H9 (cell line): ENCODE measurements around the gene BCLAF1. TPM values are rescaled to one million over a fixed set of nuclear protein-coding genes. Genes with fewer than 3 reads are reported as not detected.

Experiments
- DNase-seq: peaks from one replicate; pipeline ENCODE4 v3.0.0-alpha.2; 2017
- H2AFZ ChIP-seq: one replicate; pipeline ENCODE4 v1.6.1; 2013; ENCODE audit warnings: mild to moderate bottlenecking, low read length, control low read depth, moderate library complexity
- H2AK5ac ChIP-seq: 2 replicates; pipeline ENCODE4 v1.6.1; 2013; ENCODE audit warnings: low read length, control low read depth, mixed read lengths; ENCODE audit not compliant: insufficient read length
- H2BK120ac ChIP-seq: one replicate; pipeline ENCODE4 v1.6.1; 2013; ENCODE audit warnings: low read depth, mild to moderate bottlenecking, low read length, control low read depth, inconsistent platforms; ENCODE audit not compliant: poor library complexity, severe bottlenecking
- H2BK12ac ChIP-seq: 2 replicates; pipeline ENCODE4 v1.6.1; 2013; ENCODE audit warnings: low read length, control low read depth, mixed read lengths, low read depth; ENCODE audit not compliant: insufficient read length
- H2BK15ac ChIP-seq: 2 replicates; pipeline ENCODE4 v1.6.1; 2013; ENCODE audit warnings: low read depth, low read length, control low read depth
- H2BK20ac ChIP-seq: one replicate; pipeline ENCODE4 v1.6.1; 2013; ENCODE audit warnings: low read depth, mild to moderate bottlenecking, low read length, control low read depth, inconsistent platforms; ENCODE audit not compliant: poor library complexity, severe bottlenecking
- H2BK5ac ChIP-seq: 2 replicates; pipeline ENCODE4 v1.6.1; 2013; ENCODE audit warnings: low read length, control low read depth, mixed read lengths; ENCODE audit not compliant: insufficient read length
- H3K14ac ChIP-seq: 2 replicates; pipeline ENCODE4 v1.6.1; 2013; ENCODE audit warnings: low read length, control low read depth; ENCODE audit not compliant: insufficient read depth
- H3K18ac ChIP-seq: 2 replicates; pipeline ENCODE4 v1.6.1; 2013; ENCODE audit warnings: low read depth, mild to moderate bottlenecking, mixed read lengths, low read length, control low read depth; ENCODE audit not compliant: insufficient read length
- H3K23ac ChIP-seq: 2 replicates; pipeline ENCODE4 v1.6.1; 2013; ENCODE audit warnings: low read length, control low read depth, mixed read lengths, low read depth; ENCODE audit not compliant: insufficient read length
- H3K23me2 ChIP-seq: 2 replicates; pipeline ENCODE4 v1.6.1; 2013; ENCODE audit warnings: low read depth, mild to moderate bottlenecking, mixed read lengths, low read length, control low read depth; ENCODE audit not compliant: insufficient read length, poor library complexity, severe bottlenecking
- H3K27ac ChIP-seq: 2 replicates; pipeline ENCODE4 v1.5.1; 2013; ENCODE audit warnings: low read length, control low read depth, mixed read lengths, low read depth; ENCODE audit not compliant: insufficient read length
- H3K27me3 ChIP-seq: 2 replicates; pipeline ENCODE4 v1.6.1; 2013; ENCODE audit warnings: low read length, control low read depth, inconsistent platforms; ENCODE audit not compliant: insufficient read depth
- H3K4ac ChIP-seq: 2 replicates; pipeline ENCODE4 v1.6.1; 2013; ENCODE audit warnings: low read depth, mild to moderate bottlenecking, control low read depth, inconsistent platforms, low read length, moderate library complexity
- H3K4me1 ChIP-seq: 2 replicates; pipeline ENCODE4 v1.6.1; 2013; ENCODE audit warnings: low read length, control low read depth, inconsistent platforms; ENCODE audit not compliant: insufficient read depth
- H3K4me2 ChIP-seq: 2 replicates; pipeline ENCODE4 v1.6.1; 2013; ENCODE audit warnings: low read length, control low read depth, mixed read lengths; ENCODE audit not compliant: insufficient read length, insufficient read depth
- H3K56ac ChIP-seq: 2 replicates; pipeline ENCODE4 v1.6.1; 2013; ENCODE audit warnings: low read depth, mild to moderate bottlenecking, mixed read lengths, low read length, control low read depth; ENCODE audit not compliant: insufficient read length
- H3K79me1 ChIP-seq: 2 replicates; pipeline ENCODE4 v1.6.1; 2013; ENCODE audit warnings: low read depth, mild to moderate bottlenecking, moderate library complexity, low read length, control low read depth, inconsistent platforms; ENCODE audit not compliant: insufficient read depth, poor library complexity, severe bottlenecking
- H3K79me2 ChIP-seq: 2 replicates; pipeline ENCODE4 v1.6.1; 2013; ENCODE audit warnings: low read length, control low read depth, inconsistent platforms; ENCODE audit not compliant: insufficient read depth
- H3K9ac ChIP-seq: 2 replicates; pipeline ENCODE4 v1.6.1; 2013; ENCODE audit warnings: low read length, control low read depth, mixed read lengths; ENCODE audit not compliant: insufficient read length; ENCODE audit errors: extremely low read depth
- H3K9me3 ChIP-seq: one replicate; pipeline ENCODE4 v1.6.1; 2013; ENCODE audit warnings: low read depth, low read length, inconsistent platforms; ENCODE audit not compliant: control insufficient read depth
- H3T11ph ChIP-seq: one replicate; pipeline ENCODE4 v1.6.1; 2013; ENCODE audit warnings: mild to moderate bottlenecking, low read length, control low read depth, inconsistent platforms
- H4K20me1 ChIP-seq: one replicate; pipeline ENCODE4 v1.6.1; 2013; ENCODE audit not compliant: control insufficient read depth, insufficient read length, insufficient read depth
- H4K5ac ChIP-seq: 2 replicates; pipeline ENCODE4 v1.6.1; 2013; ENCODE audit warnings: low read depth, mild to moderate bottlenecking, mixed read lengths, low read length, control low read depth; ENCODE audit not compliant: insufficient read length
- H4K8ac ChIP-seq: replicated peaks from 2 replicates; pipeline ENCODE4 v1.6.1; 2013; ENCODE audit warnings: low read length, control low read depth, mixed read lengths, low read depth; ENCODE audit not compliant: insufficient read length
- H4K91ac ChIP-seq: 2 replicates; pipeline ENCODE4 v1.6.1; 2013; ENCODE audit warnings: low read depth, mild to moderate bottlenecking, moderate library complexity, mixed read lengths, low read length, control low read depth; ENCODE audit not compliant: insufficient read length
- H3K27ac Mint-ChIP-seq, 3 experiments: 2 replicates in 2 of 3; 3 replicates in 1 of 3; pipeline ENCODE4 v1.8.0; 2020 to 2021; ENCODE audit warnings: mixed read lengths in 3 of 3, mild to moderate bottlenecking in 1 of 3, moderate library complexity in 1 of 3
- H3K27me3 Mint-ChIP-seq: 2 replicates; pipeline ENCODE4 v1.8.0; 2021; ENCODE audit warnings: low read depth, mild to moderate bottlenecking, moderate library complexity, mixed read lengths
- H3K36me3 Mint-ChIP-seq, 3 experiments: 2 replicates in 2 of 3; 3 replicates in 1 of 3; pipeline ENCODE4 v1.8.0; 2020 to 2021; ENCODE audit warnings: low read depth in 3 of 3, mixed read lengths in 3 of 3; ENCODE audit not compliant: insufficient read depth in 1 of 3
- H3K4me1 Mint-ChIP-seq, 2 experiments: 2 replicates each; pipeline ENCODE4 v1.8.0; 2020; ENCODE audit warnings: mixed read lengths in 2 of 2
- H3K4me3 Mint-ChIP-seq, 2 experiments: 2 replicates in 1 of 2; 3 replicates in 1 of 2; pipeline ENCODE4 v1.8.0; 2020 to 2021; ENCODE audit warnings: mild to moderate bottlenecking in 2 of 2, mixed read lengths in 2 of 2, moderate library complexity in 1 of 2
- H3K9me3 Mint-ChIP-seq, 2 experiments: 2 replicates in 1 of 2; 3 replicates in 1 of 2; pipeline ENCODE4 v1.8.0; 2020; ENCODE audit warnings: mild to moderate bottlenecking in 2 of 2, mixed read lengths in 2 of 2, moderate library complexity in 1 of 2
- WGBS: extraction: QIAGEN DNeasy Blood & Tissue Kit; methylation state at CpG from one replicate; pipeline ENCODE4 v1.1.7; 2013; ENCODE audit warnings: missing lambda C conversion rate, low lambda C conversion rate, mixed read lengths; ENCODE audit not compliant: insufficient read length; ENCODE audit errors: extremely low coverage; 5-methylcytosine and 5-hydroxymethylcytosine counted together
- total RNA-seq: library from RNA; stranded (reverse); gene quantifications from 2 replicates; pipeline ENCODE4 v1.2.1, GENCODE V29; 2021
- TF ChIP-seq, protein P1 (sequence below): fragments of 200-600 bp; sonication (generic); conservative IDR thresholded peaks from 3 replicates; pipeline ENCODE4 v1.8.0; 2021; ENCODE audit warnings: antibody characterized with exemption, mild to moderate bottlenecking

The BCLAF1 gene
- total RNA-seq, 1 experiment from 2014 or later = 257 TPM

- H3K4me1 Mint-ChIP-seq = peaks cover 6 to 10% of the 10 kb centered on the region in 2 experiments; a peak in 3 of 4 replicates
- H2AFZ ChIP-seq = no peak overlapping the region
- no peak overlapping the region for H2AK5ac ChIP-seq
- no peaks in the 10 kb centered on the region for H3K27me3 ChIP-seq
- no peak overlapping the region for H3K4me3 Mint-ChIP-seq
- H3K14ac ChIP-seq = no peak overlapping the region
- H3K36me3 Mint-ChIP-seq = no peaks in the 10 kb centered on the region
- no peak overlapping the region for H2BK15ac ChIP-seq
- H3K27ac ChIP-seq = no peak overlapping the region
- TF ChIP-seq, protein P1, sequence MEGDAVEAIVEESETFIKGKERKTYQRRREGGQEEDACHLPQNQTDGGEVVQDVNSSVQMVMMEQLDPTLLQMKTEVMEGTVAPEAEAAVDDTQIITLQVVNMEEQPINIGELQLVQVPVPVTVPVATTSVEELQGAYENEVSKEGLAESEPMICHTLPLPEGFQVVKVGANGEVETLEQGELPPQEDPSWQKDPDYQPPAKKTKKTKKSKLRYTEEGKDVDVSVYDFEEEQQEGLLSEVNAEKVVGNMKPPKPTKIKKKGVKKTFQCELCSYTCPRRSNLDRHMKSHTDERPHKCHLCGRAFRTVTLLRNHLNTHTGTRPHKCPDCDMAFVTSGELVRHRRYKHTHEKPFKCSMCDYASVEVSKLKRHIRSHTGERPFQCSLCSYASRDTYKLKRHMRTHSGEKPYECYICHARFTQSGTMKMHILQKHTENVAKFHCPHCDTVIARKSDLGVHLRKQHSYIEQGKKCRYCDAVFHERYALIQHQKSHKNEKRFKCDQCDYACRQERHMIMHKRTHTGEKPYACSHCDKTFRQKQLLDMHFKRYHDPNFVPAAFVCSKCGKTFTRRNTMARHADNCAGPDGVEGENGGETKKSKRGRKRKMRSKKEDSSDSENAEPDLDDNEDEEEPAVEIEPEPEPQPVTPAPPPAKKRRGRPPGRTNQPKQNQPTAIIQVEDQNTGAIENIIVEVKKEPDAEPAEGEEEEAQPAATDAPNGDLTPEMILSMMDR = peak; percentile 65
- WGBS = no CpG with 5 or more reads among the region's 9 CpGs
- H3K9ac ChIP-seq = no peak overlapping the region
- no peaks in the 10 kb centered on the region for H3K79me1 ChIP-seq
- no peaks in the 10 kb centered on the region for H4K20me1 ChIP-seq
- no peak overlapping the region for H3K56ac ChIP-seq
- no peak overlapping the region for H4K8ac ChIP-seq
- no peak overlapping the region for H3T11ph ChIP-seq
- no peak overlapping the region for H2BK20ac ChIP-seq
- no peak overlapping the region for H3K27ac Mint-ChIP-seq
- H4K5ac ChIP-seq = no peak overlapping the region
- H3K4ac ChIP-seq = no peak overlapping the region
- H3K18ac ChIP-seq = no peak overlapping the region
- DNase-seq = peak; percentile 73
- H4K91ac ChIP-seq = no peak overlapping the region
- no peaks in the 10 kb centered on the region for H3K79me2 ChIP-seq
- H3K4me1 ChIP-seq = no peaks in the 10 kb centered on the region
- no peaks in the 10 kb centered on the region for H3K9me3 ChIP-seq
- H2BK5ac ChIP-seq = no peak overlapping the region
- no peaks in the 10 kb centered on the region for H3K23me2 ChIP-seq
- no peak overlapping the region for H2BK12ac ChIP-seq
- H3K4me2 ChIP-seq = no peak overlapping the region
- H2BK120ac ChIP-seq = no peak overlapping the region
- H3K9me3 Mint-ChIP-seq = no peaks in the 10 kb centered on the region
- no peaks in the 10 kb centered on the region for H3K27me3 Mint-ChIP-seq
- no peak overlapping the region for H3K23ac ChIP-seq
Observed at GRCh38 chr6:136334853-136335252, 45.2 kb upstream of the BCLAF1 start.
